H1 (cell line): ENCODE measurements around the gene ARHGEF7. TPM values are rescaled to one million over a fixed set of nuclear protein-coding genes. Genes with fewer than 3 reads are reported as not detected.

Experiments used
- CTCF ChIA-PET: fragments of 300-600 bp; sonication (Branson Sonifier 250); formaldehyde crosslinking; loops from one replicate; lab custom pipeline; 2021; ENCODE audit not compliant: partially characterized antibody; lab: Charles Lee
- POLR2A ChIA-PET: fragments of 300-600 bp; sonication (Branson Sonifier 250); formaldehyde crosslinking; loops from one replicate; lab custom pipeline; 2021; ENCODE audit warnings: inconsistent platforms; ENCODE audit not compliant: partially characterized antibody; lab: Charles Lee
- DNase-seq, 2 experiments: peaks; one replicate each; pipeline versions ENCODE4 v3.0.0 to v3.0.0-alpha.2; 2010 to 2022; ENCODE audit warnings: low spot score in 2 of 2, low read depth in 1 of 2, mixed read lengths in 1 of 2
- FAIRE-seq: peaks from 2 replicates; lab custom pipeline; 2011; peaks lifted over from hg19 to GRCh38; lab: Jason Lieb, UNC
- H2AFZ ChIP-seq: 2 replicates; pipeline ENCODE4 v1.8.1; 2012; ENCODE audit warnings: low read length, inconsistent platforms
- H2AK5ac ChIP-seq: 2 replicates; pipeline ENCODE4 v1.6.1; 2013; ENCODE audit warnings: low read depth, low read length
- H2BK120ac ChIP-seq: replicated peaks from 2 replicates; pipeline ENCODE3; 2013; ENCODE audit warnings: low read depth, low read length, inconsistent platforms
- H2BK12ac ChIP-seq: 2 replicates; pipeline ENCODE4 v1.6.1; 2013; ENCODE audit warnings: low read depth, low read length
- H2BK15ac ChIP-seq: 2 replicates; pipeline ENCODE4 v1.6.1; 2013; ENCODE audit warnings: low read length
- H2BK20ac ChIP-seq: 2 replicates; pipeline ENCODE4 v1.6.1; 2013; ENCODE audit warnings: low read length
- H2BK5ac ChIP-seq: 2 replicates; pipeline ENCODE4 v1.6.1; 2013; ENCODE audit warnings: low read depth, low read length
- H3K14ac ChIP-seq: 2 replicates; pipeline ENCODE4 v1.6.1; 2013; ENCODE audit warnings: inconsistent platforms; ENCODE audit not compliant: insufficient read length
- H3K18ac ChIP-seq: 2 replicates; pipeline ENCODE4 v1.6.1; 2013; ENCODE audit warnings: low read length; ENCODE audit errors: extremely low read depth
- H3K23ac ChIP-seq: 2 replicates; pipeline ENCODE4 v1.6.1; 2013; ENCODE audit warnings: inconsistent platforms; ENCODE audit not compliant: insufficient read length
- H3K23me2 ChIP-seq: 2 replicates; pipeline ENCODE4 v1.6.1; 2013; ENCODE audit warnings: low read depth, low read length
- H3K27ac ChIP-seq: 2 replicates; pipeline ENCODE4 v1.6.1; 2011; ENCODE audit warnings: low read depth, low read length, inconsistent platforms
- H3K27me3 ChIP-seq, 4 experiments: replicated peaks in 1 of 4; 1 replicate in 1 of 4; 2 replicates in 3 of 4; pipeline versions ENCODE4 v1.6.1 to v1.8.1; 2011 to 2013; ENCODE audit warnings: low read length in 3 of 4, mild to moderate bottlenecking in 3 of 4, inconsistent platforms in 2 of 4, mixed read lengths in 2 of 4, moderate library complexity in 1 of 4; ENCODE audit not compliant: control insufficient read depth in 3 of 4, insufficient read depth in 3 of 4; ENCODE audit errors: extremely low read depth in 1 of 4
- H3K36me3 ChIP-seq, 4 experiments: 2 replicates each; pipeline versions ENCODE4 v1.6.1 to v1.8.1; 2011 to 2013; ENCODE audit warnings: mild to moderate bottlenecking in 4 of 4, low read length in 3 of 4, moderate library complexity in 2 of 4, control low read depth in 1 of 4, inconsistent platforms in 1 of 4; ENCODE audit not compliant: insufficient read depth in 4 of 4, control insufficient read depth in 2 of 4
- H3K4ac ChIP-seq: replicated peaks from 2 replicates; pipeline ENCODE3; 2013; ENCODE audit warnings: low read length, low read depth, mixed read lengths, inconsistent platforms; ENCODE audit not compliant: insufficient read length
- H3K4me1 ChIP-seq, 4 experiments: replicated peaks in 1 of 4; 1 replicate in 1 of 4; 2 replicates in 3 of 4; pipeline versions ENCODE4 v1.6.1 to v1.8.1; 2011 to 2013; ENCODE audit warnings: low read length in 3 of 4, inconsistent platforms in 2 of 4, mixed read lengths in 1 of 4; ENCODE audit not compliant: insufficient read depth in 4 of 4, control insufficient read depth in 3 of 4
- H3K4me2 ChIP-seq, 2 experiments: 2 replicates each; pipeline versions ENCODE4 v1.6.1 to v1.8.1; 2011 to 2013; ENCODE audit warnings: low read depth in 2 of 2, low read length in 2 of 2, control low read depth in 1 of 2, inconsistent platforms in 1 of 2, mild to moderate bottlenecking in 1 of 2; ENCODE audit not compliant: insufficient read depth in 1 of 2
- H3K4me3 ChIP-seq, 4 experiments: fragments of 200-600, 300-600 bp in 1 of 4; sonication (generic), shearing (Covaris generic), sonication (Bioruptor Twin) in 1 of 4; 2 replicates each; pipeline versions ENCODE4 v1.5.1 to v1.8.1; 2011 to 2016; ENCODE audit warnings: low read length in 4 of 4, low read depth in 3 of 4, control low read depth in 2 of 4, inconsistent platforms in 2 of 4, mild to moderate bottlenecking in 2 of 4, mixed read lengths in 1 of 4, moderate library complexity in 1 of 4; ENCODE audit not compliant: insufficient read depth in 2 of 4; ENCODE audit errors: extremely low read depth in 1 of 4
- H3K56ac ChIP-seq: replicated peaks from 2 replicates; pipeline ENCODE3; 2013; ENCODE audit warnings: low read depth, mild to moderate bottlenecking, mixed read lengths, low read length, inconsistent platforms; ENCODE audit not compliant: insufficient read length
- H3K79me1 ChIP-seq: 2 replicates; pipeline ENCODE4 v1.6.1; 2013; ENCODE audit warnings: low read depth, low read length, control low read depth
- H3K79me2 ChIP-seq, 2 experiments: 2 replicates each; pipeline versions ENCODE4 v1.6.1 to v1.8.1; 2012 to 2013; ENCODE audit warnings: low read length in 2 of 2, mild to moderate bottlenecking in 2 of 2, inconsistent platforms in 1 of 2; ENCODE audit not compliant: insufficient read depth in 2 of 2, control insufficient read depth in 1 of 2
- H3K9ac ChIP-seq, 4 experiments: replicated peaks in 1 of 4; 1 replicate in 1 of 4; 2 replicates in 3 of 4; pipeline versions ENCODE4 v1.6.1 to v1.8.1; 2011 to 2013; ENCODE audit warnings: low read depth in 3 of 4, low read length in 3 of 4, control low read depth in 2 of 4, mild to moderate bottlenecking in 2 of 4, moderate library complexity in 2 of 4, inconsistent platforms in 1 of 4; ENCODE audit errors: extremely low read depth in 1 of 4
- H3K9me3 ChIP-seq, 2 experiments: 2 replicates each; pipeline versions ENCODE4 v1.6.1 to v1.8.1; 2012 to 2013; ENCODE audit warnings: mild to moderate bottlenecking in 2 of 2, moderate library complexity in 2 of 2, control low read depth in 1 of 2, inconsistent platforms in 1 of 2, low read depth in 1 of 2, low read length in 1 of 2, mixed read lengths in 1 of 2; ENCODE audit not compliant: insufficient read depth in 2 of 2
- H4K20me1 ChIP-seq, 2 experiments: replicated peaks in 1 of 2; 2 replicates each; pipeline versions ENCODE3 to v1.8.1; 2011 to 2013; ENCODE audit warnings: inconsistent platforms in 2 of 2, low read length in 2 of 2, mild to moderate bottlenecking in 1 of 2; ENCODE audit not compliant: insufficient read depth in 2 of 2, control insufficient read depth in 1 of 2
- H4K5ac ChIP-seq: 2 replicates; pipeline ENCODE4 v1.6.1; 2013; ENCODE audit warnings: low read length, low read depth, mixed read lengths, inconsistent platforms; ENCODE audit not compliant: insufficient read length
- H4K8ac ChIP-seq: 2 replicates; pipeline ENCODE4 v1.8.0; 2013; ENCODE audit warnings: mild to moderate bottlenecking, moderate library complexity, low read length, inconsistent platforms; ENCODE audit not compliant: insufficient read depth; ENCODE audit errors: extremely low read depth
- H4K91ac ChIP-seq: replicated peaks from 2 replicates; pipeline ENCODE3; 2013; ENCODE audit warnings: low read length, mixed read lengths, inconsistent platforms; ENCODE audit not compliant: insufficient read length
- ATF2 ChIP-seq: IDR thresholded peaks from 2 replicates; pipeline ENCODE4 v1.6.1; 2012; ENCODE audit warnings: low read length, inconsistent platforms
- polyA plus RNA-seq, 7 experiments: library from polyadenylated mRNA; depleted of rRNA in 3 of 7; stranded (reverse) in 5 of 7; unstranded in 2 of 7; fragments of >200 nt in 5 of 7; fragments of 200-250 nt in 2 of 7; gene quantifications; 1 replicate in 5 of 7; 2 replicates in 1 of 7; 4 replicates in 1 of 7; pipeline versions ENCODE4 v1.2.1 to v1.2.3, GENCODE V29; 2011 to 2013; ENCODE audit warnings: missing spikeins in 2 of 7, mixed read lengths in 2 of 7
- total RNA-seq: library from RNA; stranded (reverse); fragmentation: NEBNext Ultra II Directional; extraction: Animal tissue kit (Norgen Biotek cat#: 25700); gene quantifications from 2 replicates; pipeline ENCODE4 v1.2.1, GENCODE V29; 2021

ARHGEF7 gene
- total and polyA plus RNA-seq, 2 of the 8 experiments (the other 6 are each of a cell fraction or from before 2014, with no cell fraction given), result 26.2 to 56.5 TPM

- Histone ChIP-seq H3K4me3 (no peak overlapping the region), H2BK20ac (no peak overlapping the region), H3K23me2 (peaks cover 2% of the 10 kb centered on the region; the same call in 1 of the 2 replicates), H3K23ac (no peak overlapping the region), H3K4me1 (peaks cover 0 to 2% (median 0%) of the 10 kb centered on the region in 4 experiments; a peak in 1 of 7 replicates), H3K79me2 (peaks cover 20 to 93% of the 10 kb centered on the region in 2 experiments), H2BK5ac (no peak overlapping the region), H3K56ac (no peak overlapping the region), H3K79me1 (peaks cover 6% of the 10 kb centered on the region; the same call in 1 of the 2 replicates), H4K5ac (no peak overlapping the region), H3K9ac (no peak overlapping the region), H3K18ac (no peak overlapping the region), H3K27ac (no peak overlapping the region), H3K14ac (no peak overlapping the region), H2BK120ac (no peak overlapping the region), H3K36me3 (peaks cover 0 to 10% (median 0%) of the 10 kb centered on the region in 4 experiments; a peak in 1 of 8 replicates), H3K9me3 (no peaks in the 10 kb centered on the region), H4K20me1 (peaks cover 8 to 13% of the 10 kb centered on the region in 2 experiments), H3K27me3 (peaks cover 0 to 1% (median 0%) of the 10 kb centered on the region in 4 experiments; a peak in 1 of 7 replicates), H2AK5ac (no peak overlapping the region), H4K91ac (no peak overlapping the region), H2BK15ac (no peak overlapping the region), H3K4me2 (no peak overlapping the region), H3K4ac (no peak overlapping the region), H2AFZ (no peak overlapping the region), H4K8ac (no peak overlapping the region), H2BK12ac (no peak overlapping the region)
- DNase-seq, result no peak
- TF ChIP-seq ATF2, result no peak
- FAIRE-seq, result no peak
- POLR2A ChIA-PET, result interaction anchor here (0.8 to 2.1 kb wide), 4 partner anchors 9 to 76 kb away, joined by 3 to 6 read pairs (median 4); no protein-coding TSS in a partner anchor
- CTCF ChIA-PET, result interaction anchor here (0.8 to 2.3 kb wide), 10 partner anchors 13 to 214 kb away, joined by 3 to 11 read pairs (median 3); no protein-coding TSS in a partner anchor
Observed at GRCh38 chr13:111158136-111158805, 43.2 kb downstream of the ARHGEF7 start.
